GM03348 (cell line): ENCODE data around the gene MYCL.
"Not testable (repeated sequence)": the region's sequence is repeated elsewhere in the genome, so short reads cannot be mapped to it uniquely, and the experiment has no call there.

Experiments
- DNase-seq: peaks from one replicate; pipeline ENCODE4 v3.0.0; 2012; ENCODE audit warnings: low spot score

Gene MYCL

DNA sequence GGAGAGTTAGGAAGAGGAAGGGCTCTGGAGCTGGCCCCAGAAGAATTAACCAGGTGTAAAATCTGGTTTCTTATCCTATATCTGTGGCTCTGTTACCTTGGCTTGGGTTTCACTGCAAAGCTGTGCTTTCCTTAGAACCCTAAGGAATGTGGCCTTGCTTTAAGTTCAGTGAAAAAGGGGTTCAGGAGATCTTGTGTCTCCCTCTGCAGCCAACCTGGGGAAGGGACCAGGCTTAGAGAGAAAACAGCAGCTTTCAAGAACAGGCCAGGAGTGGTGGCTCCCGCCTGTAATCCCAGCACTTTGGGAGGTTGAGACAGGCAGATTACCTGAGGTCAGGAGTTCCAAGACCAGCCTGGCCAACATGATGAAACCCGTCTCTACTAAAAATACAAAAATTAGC is 16.1 kb upstream of the MYCL start:
- DNase-seq, result no peak

DNA sequence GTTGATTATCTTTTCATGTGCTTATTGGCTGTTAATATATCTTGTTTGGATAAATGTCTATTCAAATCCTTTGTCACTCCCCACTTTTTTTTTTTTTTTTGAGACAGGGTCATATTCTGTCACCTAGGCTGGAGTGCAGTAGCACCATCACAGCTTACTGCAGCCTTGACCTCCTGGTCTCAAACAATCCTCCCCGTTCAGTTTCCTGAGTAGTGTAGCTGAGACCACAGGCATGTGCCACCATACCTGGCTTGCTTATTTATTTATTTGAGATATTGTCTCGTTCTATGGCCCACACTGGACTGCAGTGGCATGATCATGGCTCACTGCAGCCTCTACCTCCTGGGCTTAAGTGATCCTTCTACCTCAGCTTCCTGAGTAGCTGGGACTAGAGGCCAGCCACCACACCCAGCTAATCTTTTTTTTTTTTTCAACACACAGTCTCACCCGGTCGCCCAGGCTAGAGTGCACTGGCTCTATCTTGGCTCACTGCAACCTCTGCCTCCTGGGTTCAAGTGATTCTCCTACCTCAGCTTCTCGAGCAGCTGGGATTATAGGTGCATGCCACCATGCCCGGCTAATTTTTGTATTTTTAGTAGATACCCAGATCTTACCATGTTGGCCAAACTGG is 13.9 kb upstream of the MYCL start:
- no peak for DNase-seq

DNA sequence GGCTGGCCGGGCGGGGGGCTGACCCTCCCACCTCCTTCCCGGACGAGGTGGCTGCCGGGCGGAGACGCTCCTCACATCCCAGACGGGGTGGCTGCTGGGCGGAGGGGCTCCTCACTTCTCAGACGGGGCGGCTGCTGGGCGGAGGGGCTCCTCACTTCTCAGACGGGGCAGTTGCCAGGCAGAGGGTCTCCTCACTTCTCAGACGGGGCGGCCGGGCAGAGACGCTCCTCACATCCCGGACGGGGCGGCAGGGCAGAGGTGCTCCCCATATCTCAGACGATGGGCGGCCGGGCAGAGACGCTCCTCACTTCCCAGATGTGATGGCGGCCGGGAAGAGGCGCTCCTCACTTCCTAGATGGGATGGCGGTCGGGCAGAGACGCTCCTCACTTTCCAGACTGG is 11.4 kb upstream of the MYCL start:
- not testable (repeated sequence) for DNase-seq

DNA sequence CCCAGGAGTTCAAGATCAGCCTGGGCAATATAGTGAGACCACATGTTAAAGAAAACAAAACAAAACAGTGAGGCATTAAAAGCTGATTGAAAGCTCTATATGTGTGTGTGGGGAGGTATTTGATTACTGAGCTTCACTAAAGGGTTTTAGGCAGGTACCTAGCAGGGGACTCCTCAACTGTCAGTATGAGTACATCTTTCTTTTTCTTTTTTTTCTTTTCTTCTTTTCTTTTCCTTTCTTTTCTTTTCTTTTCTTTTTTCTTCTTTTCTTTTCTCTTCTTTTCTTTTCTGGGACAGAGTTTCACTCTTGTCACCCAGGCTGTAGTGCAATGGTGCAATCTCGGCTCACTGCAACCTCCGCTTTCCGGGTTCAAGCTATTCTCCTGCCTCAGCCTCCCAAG is 8.5 kb upstream of the MYCL start:
- no peak for DNase-seq

DNA sequence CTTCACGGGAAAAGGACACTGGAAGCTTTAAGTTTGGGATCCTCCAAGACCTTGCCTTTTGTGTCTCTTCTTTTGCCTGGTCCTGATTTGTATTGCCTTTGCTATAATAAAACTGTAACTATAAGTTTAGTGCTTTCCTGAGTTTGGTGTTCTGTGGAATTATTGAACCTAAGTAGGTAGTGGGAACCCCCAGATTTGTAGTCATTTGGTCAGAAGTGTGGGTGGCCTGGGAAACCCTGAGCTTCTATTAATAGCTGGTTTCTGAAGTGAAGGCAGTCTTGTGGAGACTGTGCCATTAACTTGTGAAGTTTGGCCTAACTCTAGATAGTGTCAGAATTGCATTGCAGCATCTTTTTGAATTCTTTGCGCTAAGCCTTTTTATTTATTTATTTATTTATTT is 6.8 kb upstream of the MYCL start:
- DNase-seq, result no peak

DNA sequence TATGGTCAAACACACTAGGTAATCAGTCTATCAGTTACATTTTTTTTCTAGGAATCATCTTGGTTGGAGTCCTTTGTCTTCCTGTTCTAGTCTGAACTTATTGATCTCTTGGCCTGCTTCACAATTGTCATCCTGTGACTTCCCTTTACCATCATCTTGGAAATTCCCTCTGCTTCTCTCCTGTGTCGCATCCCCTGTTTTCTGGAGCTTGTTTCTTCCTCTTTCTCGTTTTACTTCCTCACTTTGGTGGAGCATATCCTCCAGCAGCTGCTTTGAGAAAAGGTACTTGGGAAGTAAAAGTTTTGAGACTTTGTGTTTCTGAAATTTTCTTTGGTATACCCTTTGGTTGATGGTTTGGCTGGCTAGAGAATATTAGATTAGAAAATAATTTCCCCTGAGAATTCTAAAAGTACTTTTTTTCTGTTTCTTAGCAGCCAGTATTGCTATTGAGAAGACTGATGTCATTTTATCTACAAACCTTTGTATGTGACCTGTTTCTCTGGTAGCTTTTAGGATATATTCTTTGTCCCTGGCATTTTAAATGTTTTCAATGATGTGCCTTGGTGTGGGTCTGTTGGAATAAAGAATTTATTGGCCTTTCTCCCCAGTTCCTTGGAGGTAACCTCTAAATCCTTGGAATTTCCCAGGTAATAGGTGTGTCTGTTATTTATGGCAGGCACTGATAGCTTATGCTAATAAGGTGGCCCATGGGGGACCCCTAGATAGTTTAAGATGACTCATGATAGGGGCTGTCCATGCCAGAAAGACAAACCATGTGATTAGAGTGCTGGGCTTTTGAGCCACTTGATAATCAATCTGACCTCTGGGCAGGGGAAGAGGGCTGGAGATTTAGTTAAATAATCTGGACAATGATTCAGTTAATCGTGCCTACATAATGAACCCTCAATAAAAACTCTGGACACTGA is 6.1 kb upstream of the MYCL start:
- no peak for DNase-seq

DNA sequence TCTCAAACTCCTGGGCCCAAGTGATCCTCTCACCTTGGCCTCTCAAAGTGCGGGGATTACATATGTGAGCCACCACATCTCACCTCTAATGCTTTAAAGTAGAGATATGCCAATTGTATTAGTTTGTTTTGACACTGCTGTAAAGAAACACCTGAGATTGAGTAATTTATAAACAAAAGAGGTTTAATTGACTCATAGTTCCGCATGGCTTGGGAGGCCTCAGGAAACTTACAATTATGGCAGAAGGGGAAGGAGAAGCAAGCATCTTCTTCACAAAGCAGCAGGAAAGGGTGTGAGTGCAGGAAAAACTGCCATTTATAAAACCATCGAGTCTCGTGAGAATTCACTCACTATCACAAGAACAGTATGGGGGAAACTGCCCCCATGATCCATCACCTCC is 3.5 kb upstream of the MYCL start:
- DNase-seq, result no peak

DNA sequence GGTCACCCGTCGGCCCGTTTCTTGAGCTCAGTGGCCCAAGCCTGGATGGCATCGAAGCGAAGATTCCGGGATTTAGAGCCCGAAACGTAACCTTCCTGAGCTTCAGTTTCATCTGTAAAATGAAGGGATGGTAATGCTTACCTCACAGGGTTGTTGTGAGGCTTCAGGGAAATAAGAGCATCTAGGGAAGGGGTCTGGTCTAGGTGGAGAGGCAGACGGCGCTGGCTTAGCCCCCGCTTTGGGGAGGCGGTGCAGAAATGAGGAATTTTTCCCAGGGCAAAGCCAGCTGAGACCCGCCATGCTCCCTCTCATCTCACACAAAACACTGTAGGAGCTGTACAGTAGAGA is 717 bp upstream of the MYCL start:
- DNase-seq, result no peak

DNA sequence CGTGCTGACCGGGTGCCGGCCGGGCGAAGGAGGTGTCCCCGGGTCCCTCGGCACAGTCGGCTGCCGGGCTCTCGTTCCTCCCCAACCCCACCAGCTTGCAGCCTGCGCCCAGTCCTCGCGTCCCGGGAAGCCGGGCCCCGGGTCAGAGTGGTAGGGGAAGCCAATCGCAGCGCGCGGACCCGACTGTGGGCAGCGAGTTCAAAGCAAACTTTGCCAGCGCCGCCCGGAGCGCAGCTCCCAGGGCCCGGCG is 328 bp downstream of the MYCL start:
- no peak for DNase-seq

DNA sequence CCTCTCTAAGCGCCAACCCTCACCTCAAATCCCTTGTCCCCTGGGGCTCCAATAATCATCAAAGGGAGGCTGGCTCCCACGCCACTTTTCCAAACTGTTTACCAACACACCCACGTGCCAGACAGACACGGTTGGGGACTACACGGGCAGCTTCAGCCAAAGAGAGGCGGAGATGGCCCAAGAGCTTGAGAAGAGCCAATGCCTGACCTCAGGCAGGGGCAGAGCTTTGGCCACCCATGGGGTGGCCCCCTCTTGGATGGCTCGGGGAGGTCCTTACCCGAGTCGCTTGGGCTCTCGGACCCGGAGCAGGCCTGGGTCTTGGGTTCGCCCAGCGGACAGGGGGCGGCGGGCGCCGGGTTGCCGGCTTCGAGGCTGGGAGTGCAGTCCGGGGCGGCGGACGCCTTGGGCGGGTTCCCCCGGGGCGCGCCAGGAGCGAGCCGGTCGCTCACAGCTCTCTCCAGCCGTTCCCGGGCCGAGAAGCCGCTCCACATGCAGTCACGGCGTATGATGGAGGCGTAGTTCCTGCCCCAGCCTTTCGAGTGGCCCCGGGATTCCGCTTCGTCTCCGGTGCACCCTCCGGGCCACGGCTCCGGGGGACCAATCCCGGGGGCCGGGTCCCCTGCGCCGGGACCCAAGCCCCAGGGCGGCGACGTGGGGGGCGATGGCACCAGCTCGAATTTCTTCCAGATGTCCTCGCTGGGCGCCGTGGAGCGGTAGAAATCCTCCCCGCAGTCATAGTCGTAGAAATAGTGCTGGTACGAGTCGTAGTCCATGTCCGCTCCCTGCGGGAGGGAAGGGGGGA is 854 bp downstream of the MYCL start:
- peak; percentile 58 for DNase-seq

DNA sequence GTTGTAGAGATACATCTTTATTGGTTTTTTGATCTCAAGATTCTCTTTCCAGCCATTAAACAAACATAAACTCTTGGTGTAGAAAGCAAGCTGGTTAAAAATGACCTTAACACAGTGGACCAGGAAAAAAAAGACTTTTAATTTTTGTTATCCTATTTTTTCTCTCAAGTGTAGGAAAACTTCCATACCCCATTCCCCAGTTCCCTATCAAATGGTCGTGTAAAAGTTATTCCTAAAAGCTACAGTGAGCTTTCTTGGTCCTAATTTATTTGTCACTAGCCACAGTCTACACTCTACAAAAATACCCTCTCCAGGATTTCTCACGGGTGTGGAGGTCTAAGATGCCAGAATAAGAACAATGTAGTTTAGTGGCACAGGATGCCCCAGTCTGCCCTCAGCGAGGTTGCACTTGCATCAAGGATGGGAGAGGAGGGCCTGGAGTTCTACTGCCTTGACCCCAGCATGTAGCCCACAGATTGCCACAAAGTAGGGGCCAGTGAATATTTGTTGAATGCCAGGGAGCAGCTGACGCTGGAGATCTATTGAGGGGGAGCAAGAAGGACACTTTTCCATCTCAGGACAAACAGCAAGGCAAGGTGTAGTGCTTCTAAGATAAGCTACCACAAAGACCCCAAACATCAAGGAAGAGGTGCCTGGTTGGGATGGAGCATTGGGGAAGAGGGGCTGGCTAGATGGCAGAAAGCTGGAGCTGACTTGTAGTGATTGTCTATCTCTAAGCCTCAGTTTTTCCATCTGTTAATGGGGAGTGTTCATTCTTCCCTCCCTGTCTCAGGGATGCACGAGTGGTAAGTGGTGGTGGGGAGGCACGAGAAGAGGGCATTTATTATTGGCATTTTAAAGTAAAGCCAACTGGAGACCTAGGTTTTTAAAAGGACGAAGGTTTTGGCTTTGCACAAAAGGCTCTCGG is 1.8 kb downstream of the MYCL start:
- no peak for DNase-seq

DNA sequence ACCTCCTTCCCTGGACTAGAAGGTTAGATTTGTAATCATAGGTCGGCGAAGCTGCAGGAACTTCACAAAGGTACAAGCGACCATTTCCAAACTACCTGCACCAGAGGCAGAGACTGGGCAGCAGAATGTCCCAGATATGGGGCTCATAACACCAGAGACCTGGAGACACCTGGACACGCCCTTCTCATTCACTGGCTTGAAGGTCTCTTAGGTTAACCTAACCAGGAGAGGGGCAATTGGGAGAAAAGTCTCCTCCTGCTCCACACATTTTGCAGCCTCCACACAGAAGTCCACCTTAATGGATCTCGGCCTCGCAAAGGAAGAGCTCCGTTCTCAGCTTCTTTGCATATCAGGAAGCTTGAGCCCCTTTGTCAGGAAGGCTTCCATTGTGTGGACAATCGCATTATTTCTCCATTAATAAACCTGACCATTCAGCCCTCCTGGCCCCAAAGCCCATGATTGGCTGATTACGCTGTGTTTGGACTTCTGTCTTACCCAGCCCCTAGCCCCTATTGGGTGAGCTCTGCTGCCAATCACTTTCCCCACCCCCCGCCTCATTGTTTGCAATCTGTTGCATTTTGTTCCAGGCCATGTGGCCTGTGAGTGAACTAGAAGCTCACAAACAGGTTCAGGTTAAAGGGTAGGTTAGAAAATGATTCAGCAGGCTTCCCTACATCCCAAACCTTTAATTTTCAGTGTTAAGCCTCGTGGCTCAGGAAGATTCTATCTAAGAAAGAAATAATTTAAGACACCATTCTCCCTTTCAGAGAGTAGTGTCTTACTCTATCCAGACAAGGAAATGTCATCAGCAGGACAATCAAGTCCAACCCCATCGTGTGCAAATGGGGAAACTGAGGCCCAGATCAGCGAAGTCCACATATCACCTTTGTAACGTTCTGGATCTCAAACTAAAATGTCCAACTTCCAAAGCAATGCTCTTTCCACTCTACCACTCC is 2.8 kb downstream of the MYCL start:
- DNase-seq, result peak; percentile 68

DNA sequence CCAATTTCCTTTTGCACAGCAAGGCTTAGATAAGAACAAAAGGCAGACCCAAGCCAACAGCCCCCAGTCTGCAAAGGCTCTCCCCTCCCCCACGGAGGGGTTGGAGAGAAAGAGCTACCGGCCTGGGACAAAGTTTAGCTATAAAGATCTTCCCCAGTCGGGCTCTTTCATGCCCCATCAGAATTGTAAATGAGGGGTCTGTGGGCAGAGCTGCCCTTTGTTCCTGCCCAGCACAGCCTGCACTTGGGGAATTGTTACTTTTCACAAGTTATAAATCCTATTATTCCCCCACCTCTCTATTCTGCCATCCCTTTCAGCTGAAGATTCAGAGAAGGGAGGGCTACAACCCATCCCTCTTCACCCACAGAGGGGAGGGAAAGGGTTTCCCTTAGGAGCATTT is 3.5 kb downstream of the MYCL start:
- no peak for DNase-seq

DNA sequence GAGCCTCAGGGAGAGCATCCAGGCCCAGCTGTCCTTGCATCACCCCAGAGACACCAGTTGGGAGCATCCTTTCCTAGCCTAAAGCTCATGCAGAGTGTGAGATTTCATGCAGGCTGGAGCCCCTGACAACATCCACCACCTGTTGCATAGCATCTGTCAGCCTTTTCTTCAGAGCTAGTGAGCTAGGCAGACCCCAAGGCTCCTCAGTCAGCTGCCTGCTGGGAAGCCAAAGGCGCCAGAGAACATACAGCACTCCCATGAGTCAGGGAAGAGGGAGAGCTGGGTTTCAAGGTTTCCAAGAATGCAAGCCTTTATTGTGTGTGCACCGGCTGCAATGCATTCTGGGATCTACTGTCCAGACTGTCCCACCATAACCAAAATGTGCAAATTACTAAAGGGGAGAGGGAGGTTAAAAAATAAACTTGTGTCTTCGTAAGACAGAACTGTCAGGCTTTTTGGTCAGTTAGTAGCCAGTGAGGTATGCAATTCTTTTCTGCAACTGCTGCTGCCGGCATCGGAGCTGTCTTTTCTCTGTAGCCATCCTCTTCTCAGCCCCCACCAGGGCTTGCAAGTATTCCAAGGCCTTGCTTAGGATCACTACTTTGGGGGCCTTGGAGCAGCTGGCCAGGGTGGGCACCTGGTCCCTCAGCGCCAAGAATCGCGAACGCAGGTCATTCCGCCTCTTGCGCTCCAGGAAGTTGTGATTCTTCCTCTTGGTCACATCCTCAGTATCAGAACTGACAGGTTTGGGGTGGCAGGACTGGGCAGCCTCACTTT is 4.6 kb downstream of the MYCL start:
- DNase-seq, result peak; percentile 28

DNA sequence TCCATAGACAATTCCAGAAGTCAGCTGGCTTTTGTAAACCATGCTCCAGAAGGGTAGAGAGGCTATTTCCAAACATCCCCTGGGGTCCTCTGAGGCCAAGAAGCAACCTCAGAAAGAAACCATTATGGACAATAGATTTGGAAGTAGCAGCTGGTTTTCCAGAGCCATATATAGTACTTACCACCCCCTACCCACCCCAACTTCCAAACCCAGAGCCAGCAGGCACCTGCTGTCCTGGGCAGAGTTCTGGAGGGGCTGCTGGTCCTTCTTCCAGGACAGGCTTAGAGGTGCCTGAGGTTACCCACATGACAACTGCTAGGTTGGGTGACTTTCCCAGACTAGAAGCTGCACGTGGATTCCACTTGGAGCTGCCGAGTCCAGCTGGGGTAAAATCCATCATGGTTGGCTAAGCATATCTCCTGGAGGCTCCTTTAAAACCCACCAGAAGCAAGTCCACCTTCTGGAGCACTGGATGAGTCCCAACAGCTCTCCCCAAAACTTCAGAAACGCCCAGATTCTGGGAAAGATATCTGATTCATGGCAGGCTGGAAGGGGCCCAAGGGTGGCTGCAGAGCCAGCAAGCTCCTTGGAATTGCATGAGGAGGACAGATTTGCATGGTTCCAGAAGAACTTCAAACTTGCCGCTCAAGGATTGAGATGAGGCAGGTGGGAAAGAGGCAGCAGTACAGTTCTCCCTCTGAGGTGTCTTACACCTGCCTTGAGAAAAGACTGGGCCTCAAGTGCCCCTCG is 5.8 kb downstream of the MYCL start:
- peak; percentile 51 for DNase-seq

DNA sequence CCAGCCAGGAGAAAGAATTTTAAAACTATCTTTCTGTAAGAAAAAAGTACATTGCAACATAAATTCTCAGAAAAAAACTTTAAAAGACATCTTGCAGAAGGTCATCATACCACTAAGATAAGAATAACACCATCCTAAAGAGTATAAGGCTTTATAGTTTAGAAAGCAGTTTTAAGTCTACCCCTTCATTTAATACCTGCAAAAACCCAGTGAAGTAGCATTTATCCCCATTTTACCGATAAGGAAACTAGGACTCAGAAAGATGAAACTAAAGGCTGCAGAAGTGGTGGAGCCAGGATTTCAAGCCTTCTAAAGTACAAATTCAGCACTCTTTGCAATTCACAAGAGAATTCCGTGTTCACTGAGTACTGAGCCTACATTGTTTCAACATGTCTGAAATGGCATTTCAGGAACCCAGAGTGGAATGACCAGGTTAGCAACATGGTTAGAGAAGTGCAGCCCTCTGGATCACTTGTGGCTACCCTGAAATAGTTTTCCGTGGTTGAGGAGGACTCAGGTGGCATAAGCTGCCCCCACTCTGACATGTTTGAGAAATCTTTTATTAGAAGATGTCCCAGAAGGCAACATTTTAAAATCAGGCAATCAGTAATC is 6.7 kb downstream of the MYCL start:
- DNase-seq, result no peak

DNA sequence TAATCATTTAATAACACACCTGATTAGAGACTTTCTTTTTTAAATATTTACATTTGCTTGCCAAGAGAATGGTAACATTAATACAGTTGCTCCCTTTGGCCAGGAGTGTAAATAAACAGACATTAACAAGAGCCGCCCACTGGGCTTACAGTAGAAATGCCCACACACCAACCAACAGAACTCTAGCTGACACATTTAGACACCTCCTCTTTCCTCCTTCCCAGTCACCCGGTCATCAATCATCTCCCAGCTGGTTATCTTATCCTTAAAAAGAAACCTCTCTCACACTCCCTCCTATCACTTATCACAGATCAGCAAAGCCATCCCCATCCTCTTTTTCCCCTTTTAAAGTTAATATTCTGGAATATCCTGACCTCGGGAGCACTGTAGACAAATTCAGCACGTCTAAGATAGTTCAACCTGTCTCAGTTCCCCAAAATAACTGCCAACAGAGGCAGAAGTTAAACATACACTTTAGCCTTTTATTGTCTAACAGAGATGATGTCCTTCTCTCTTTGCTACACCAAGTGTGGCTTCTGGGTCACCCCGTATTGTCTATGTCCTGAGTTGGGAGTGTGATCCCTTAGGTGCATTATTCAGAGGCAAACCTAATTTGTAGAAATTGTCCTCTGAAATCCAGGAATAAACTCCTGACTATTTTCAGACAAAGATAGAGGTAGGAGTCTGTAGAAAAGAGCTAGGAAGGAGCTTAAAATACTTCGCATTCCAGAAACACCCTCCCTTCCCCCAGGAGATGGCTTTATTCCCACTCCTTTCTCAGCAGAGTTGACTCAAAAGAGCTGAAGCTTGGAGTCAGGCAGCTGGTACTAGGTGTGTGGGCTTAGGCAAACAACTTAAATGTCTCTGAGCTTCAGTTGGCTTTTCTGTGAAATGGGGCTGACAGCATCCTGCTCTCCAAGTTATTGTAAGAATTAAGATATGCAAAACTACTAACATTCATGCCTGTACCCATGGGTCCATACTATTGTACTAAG is 8.8 kb downstream of the MYCL start:
- peak; percentile 85 for DNase-seq

DNA sequence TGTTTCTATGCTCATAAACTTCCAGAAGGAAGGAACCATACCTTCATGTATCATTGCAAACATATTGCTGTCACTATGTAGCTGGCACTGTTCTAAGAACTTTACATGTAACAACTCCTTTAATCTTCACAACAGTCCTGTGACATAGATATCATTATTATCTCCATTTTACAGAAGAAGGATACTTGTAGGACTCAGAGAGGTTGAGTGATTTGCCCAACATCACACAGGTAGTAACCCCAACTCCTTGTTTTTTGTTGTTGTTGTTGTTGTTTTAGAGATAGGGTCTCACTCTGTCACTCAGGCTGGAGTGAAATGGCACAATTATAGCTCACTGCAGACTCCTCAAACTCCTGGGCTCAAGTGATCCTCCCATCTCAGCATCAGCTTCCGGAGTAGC is 10.8 kb downstream of the MYCL start:
- no peak for DNase-seq
